ENCODE measurements around the gene KDM4C.
"Not testable (repeated sequence)": the region's sequence is repeated elsewhere in the genome, so short reads cannot be mapped to it uniquely, and the experiment has no call there.

The KDM4C gene

GRCh38 chr9:6802926-6803325 is 45.2 kb downstream of the KDM4C start:
- in situ Hi-C loops (cut with MboI; ENCODE audit: low sequenced_read_pairs) = no loop called here

- in situ Hi-C loops (cut with MboI; ENCODE audit: low sequenced_read_pairs) = no loop called here
These were observed 47.8 kb downstream of the KDM4C start for GRCh38 chr9:6805532-6805931.

GRCh38 chr9:6806318-6806717 is 48.5 kb downstream of the KDM4C start:
- in situ Hi-C loops (cut with MboI; ENCODE audit: low sequenced_read_pairs) = not testable (repeated sequence)

- in situ Hi-C loops (cut with MboI; ENCODE audit: low sequenced_read_pairs) = not testable (repeated sequence)
These were observed 49.9 kb downstream of the KDM4C start for GRCh38 chr9:6807669-6808068.

- in situ Hi-C loops (cut with MboI; ENCODE audit: low sequenced_read_pairs) = no loop called here
These were observed 53.7 kb downstream of the KDM4C start for GRCh38 chr9:6811436-6811835.

GRCh38 chr9:6816581-6816980 is 58.8 kb downstream of the KDM4C start:
- in situ Hi-C loops (cut with MboI; ENCODE audit: low sequenced_read_pairs) = no loop called here

- in situ Hi-C loops (cut with MboI; ENCODE audit: low sequenced_read_pairs) = no loop called here
These were observed 60.6 kb downstream of the KDM4C start for GRCh38 chr9:6818292-6818922.

- in situ Hi-C loops (cut with MboI; ENCODE audit: low sequenced_read_pairs) = no loop called here
These were observed 61.3 kb downstream of the KDM4C start for GRCh38 chr9:6819112-6819511.

GRCh38 chr9:6819529-6819928 is 61.8 kb downstream of the KDM4C start:
- in situ Hi-C loops (cut with MboI; ENCODE audit: low sequenced_read_pairs) = no loop called here

- in situ Hi-C loops (cut with MboI; ENCODE audit: low sequenced_read_pairs) = no loop called here
These were observed 64.9 kb downstream of the KDM4C start for GRCh38 chr9:6822696-6823095.

GRCh38 chr9:6827439-6828145 is 69.8 kb downstream of the KDM4C start:
- in situ Hi-C loops (cut with MboI; ENCODE audit: low sequenced_read_pairs) = no loop called here

GRCh38 chr9:6829027-6829426 is 71.3 kb downstream of the KDM4C start:
- in situ Hi-C loops (cut with MboI; ENCODE audit: low sequenced_read_pairs) = no loop called here

GRCh38 chr9:6829536-6829935 is 71.8 kb downstream of the KDM4C start:
- in situ Hi-C loops (cut with MboI; ENCODE audit: low sequenced_read_pairs) = no loop called here

- in situ Hi-C loops (cut with MboI; ENCODE audit: low sequenced_read_pairs) = no loop called here
These were observed 75.9 kb downstream of the KDM4C start for GRCh38 chr9:6833518-6834192.

- in situ Hi-C loops (cut with MboI; ENCODE audit: low sequenced_read_pairs) = no loop called here
These were observed 76.5 kb downstream of the KDM4C start for GRCh38 chr9:6834306-6834705.

GRCh38 chr9:6838158-6838557 is 80.4 kb downstream of the KDM4C start:
- in situ Hi-C loops (cut with MboI; ENCODE audit: low sequenced_read_pairs) = no loop called here

GRCh38 chr9:6842584-6842947 is 84.8 kb downstream of the KDM4C start:
- in situ Hi-C loops (cut with MboI; ENCODE audit: low sequenced_read_pairs) = no loop called here

GRCh38 chr9:6843742-6844141 is 86.0 kb downstream of the KDM4C start:
- in situ Hi-C loops (cut with MboI; ENCODE audit: low sequenced_read_pairs) = no loop called here

- in situ Hi-C loops (cut with MboI; ENCODE audit: low sequenced_read_pairs) = no loop called here
These were observed 86.5 kb downstream of the KDM4C start for GRCh38 chr9:6844267-6844666.

GRCh38 chr9:6845128-6845826 is 87.5 kb downstream of the KDM4C start:
- in situ Hi-C loops (cut with MboI; ENCODE audit: low sequenced_read_pairs) = no loop called here

GRCh38 chr9:6845880-6846279 is 88.1 kb downstream of the KDM4C start:
- in situ Hi-C loops (cut with MboI; ENCODE audit: low sequenced_read_pairs) = no loop called here
